NCI-H345 treated with DMSO at 0.1 percent for 48 hours (cell line): ENCODE results near the gene NANOS3.
"Not testable (repeated sequence)": the region's sequence is repeated elsewhere in the genome, so short reads cannot be mapped to it uniquely, and the experiment has no call there.

Source experiments
- DNase-seq: peaks from one replicate; lab custom pipeline; 2025; ENCODE audit not compliant: unreplicated experiment; lab: John Stamatoyannopoulos, UW

The NANOS3 gene

DNA sequence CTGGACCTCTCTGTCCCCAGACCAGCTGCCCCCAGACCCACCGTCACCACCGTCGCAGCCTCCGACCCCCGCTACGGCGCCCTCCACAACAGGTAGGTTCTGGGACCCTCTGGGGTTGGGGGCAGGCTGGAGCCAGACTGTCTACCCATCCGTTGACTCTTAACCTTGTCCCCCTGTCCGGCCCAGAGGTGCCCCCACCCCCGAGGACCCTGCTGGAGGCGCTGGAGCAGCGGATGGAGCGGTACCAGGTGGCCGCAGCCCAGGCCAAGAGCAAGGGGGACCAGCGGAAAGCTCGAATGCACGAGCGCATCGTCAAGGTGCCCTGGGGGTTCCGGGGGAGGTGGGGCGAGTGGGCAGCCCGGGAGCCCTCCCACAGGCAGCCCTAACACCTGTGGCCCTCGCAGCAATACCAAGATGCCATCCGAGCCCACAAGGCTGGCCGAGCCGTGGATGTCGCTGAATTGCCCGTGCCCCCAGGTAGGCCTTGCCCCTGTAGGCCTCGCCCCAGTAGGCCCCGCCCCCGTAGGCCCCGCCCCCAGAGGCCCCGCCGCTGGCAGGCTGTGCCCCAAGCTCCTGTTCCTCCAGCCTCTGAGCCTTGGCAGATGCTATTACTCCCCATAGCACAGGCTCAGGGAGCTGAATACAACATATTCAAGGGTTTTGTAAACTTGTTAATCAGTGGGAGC is 41.9 kb downstream of the NANOS3 start:
- no peak for DNase-seq

DNA sequence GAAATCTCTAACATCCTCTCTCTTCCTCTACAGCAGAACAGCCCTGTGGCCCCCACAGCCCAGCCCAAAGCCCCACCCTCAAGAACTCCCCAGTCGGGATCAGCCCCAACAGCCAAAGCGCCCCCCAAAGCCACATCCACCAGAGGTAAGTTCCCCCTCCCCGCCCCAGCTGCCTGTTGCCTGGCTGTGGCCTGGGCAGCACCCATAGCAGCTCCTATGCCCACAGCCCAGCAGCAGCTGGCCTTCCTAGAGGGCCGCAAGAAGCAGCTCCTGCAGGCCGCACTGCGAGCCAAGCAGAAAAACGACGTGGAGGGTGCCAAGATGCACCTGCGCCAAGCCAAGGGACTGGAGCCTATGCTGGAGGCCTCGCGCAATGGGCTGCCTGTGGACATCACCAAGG is 43.6 kb downstream of the NANOS3 start:
- no peak for DNase-seq

DNA sequence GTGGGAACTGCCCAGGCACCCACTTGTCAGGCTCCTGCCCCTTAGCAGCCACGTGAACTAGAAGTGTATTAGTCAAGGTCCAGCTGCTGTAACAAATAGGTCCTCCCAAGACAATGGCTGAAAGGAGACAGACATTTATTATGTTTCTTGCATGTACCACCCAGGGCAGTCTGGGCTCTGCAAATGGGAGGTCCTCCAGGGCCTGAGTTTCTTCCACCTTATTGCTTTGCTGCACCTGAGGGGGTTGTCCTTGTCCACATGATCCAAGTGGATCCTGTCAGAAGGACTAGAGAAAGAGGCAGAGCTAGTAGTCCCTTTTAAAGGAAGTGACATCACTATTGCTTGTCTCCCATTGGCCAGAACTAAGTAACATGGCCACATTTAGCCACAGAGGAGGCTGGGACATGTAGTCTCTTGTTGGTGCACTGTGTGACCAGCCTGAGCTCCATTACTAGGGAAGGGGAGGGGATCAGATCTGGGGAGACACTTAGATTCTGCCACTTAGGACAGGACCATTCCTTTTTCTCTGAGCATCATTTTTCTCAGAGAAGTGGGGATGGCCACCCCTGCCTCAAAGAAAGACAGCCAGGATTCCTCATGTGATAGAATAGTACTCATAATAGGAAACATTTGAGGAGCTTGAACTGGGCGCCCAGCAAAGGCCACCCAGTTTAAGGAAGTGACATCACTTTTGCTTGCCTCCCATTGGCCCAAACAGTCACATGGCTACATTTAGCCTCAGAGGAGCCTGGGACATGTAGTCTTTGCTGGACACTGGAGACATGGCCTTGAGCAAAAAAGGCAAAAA is 44.2 kb downstream of the NANOS3 start:
- DNase-seq, result peak; percentile 2

DNA sequence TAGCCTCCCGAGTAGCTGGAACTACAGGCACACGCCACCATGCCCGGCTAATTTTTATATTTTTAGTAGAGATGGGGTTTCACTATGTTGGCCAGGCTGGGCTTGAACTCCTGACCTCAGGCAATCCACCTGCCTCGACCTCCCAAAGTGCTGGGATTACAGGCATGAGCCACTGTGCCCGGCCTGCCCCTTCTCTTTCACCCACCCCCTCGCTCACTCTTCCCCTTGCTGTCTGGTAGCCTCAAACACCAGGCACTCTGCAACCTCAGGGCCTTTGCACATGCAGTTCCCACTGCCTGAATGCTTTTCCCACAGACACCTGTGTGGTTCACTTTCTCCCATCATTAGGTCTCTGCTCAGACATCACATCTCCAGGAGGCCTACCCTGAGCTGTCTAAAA is 45.2 kb downstream of the NANOS3 start:
- not testable (repeated sequence) for DNase-seq

DNA sequence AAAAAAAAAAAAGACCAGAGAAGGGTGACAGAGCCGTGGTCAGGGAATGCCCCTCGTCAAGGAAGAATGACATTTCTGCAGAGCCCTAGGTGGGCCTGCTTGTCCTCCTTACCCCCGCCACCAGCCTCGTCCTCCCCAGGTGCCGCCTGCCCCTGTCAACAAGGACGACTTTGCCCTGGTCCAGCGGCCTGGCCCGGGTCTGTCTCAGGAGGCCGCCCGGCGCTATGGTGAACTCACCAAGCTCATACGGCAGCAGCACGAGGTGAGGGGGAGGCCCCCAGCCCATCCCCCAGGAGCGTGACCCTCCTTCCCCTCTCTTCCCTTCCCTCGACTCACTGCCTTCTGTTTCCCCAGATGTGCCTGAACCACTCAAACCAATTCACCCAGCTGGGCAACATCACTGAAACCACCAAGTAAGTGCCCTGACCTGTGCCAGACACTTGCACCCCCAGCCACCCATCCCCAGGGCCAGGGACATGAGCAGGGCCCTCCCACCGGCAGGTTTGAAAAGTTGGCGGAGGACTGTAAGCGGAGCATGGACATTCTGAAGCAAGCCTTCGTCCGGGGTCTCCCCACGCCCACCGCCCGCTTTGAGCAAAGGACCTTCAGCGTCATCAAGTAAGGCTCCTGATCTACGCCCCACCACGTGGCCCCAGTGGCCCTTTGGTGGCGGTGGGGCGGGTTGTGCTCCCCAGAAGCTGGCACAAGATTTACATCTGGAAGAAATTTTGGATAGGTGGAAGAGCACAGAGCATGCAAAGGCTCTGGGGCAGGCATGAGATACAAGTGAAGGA is 46.5 kb downstream of the NANOS3 start:
- DNase-seq, result no peak

DNA sequence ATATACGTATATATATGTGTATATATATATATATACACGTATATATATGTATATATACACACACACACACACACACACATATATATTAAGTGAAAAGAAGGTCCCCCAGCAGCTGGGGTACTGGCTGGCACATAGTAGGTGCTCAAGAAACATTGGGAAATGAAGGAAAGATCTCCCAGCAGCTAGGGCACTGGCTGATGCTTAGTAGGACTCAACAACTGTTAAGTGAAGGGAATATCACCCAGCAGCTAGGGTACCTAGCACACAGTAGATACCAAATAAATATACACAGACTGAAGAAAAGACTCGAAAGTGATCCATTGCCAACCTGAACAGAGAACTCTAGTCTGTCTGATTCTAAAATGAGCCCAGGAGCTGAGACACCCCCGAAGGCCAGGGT is 49.1 kb downstream of the NANOS3 start:
- no peak for DNase-seq

DNA sequence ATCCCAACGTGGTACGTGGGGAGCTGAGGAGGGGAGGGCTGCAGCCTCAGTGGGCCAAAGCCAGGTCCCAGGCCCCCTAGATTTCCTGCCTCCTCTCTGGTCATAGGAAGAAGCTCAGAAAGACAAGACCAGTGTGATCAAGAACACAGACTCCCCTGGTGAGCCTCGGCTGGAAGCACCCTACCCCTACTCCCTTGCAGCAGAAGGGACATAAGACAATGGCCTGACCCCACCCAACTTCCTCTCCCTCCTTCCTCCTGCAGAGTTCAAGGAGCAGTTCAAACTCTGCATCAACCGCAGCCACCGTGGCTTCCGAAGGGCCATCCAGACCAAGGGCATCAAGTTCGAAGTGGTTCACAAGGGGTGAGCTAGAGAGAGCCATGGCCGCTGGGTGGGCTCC is 49.8 kb downstream of the NANOS3 start:
- DNase-seq, result no peak

DNA sequence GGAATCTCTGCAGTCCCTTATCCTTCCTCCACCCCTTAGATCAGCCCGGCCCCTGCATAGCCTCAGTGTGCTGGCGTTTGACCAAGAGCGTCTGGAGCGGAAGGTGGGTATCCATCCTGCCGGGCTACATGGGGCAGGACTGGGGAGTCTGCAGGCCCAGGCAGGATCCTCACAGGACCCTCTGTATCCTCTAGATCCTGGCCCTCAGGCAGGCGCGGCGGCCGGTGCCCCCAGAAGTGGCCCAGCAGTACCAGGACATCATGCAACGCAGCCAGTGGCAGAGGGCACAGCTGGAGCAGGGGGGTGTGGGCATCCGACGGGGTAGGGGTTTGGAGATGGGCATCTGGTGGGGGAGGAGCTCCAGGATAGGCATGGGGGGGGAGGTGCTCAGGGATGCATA is 52.4 kb downstream of the NANOS3 start:
- no peak for DNase-seq

DNA sequence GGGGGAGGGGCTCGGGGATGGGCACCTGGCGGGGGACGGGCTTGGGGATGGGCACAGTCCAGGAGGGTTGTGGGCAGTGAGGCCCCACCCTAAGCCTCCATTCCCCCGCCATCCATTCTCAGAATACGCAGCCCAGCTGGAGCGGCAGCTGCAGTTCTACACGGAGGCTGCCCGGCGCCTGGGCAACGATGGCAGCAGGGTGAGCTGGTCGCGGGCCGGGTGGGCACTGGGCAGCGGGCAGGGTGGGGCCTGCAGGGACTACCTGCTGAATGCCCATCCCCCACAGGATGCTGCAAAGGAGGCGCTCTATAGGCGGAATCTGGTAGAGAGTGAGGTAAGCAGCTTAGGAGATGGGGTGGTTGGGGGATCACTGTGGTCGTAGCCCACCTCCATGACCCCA is 53.0 kb downstream of the NANOS3 start:
- no peak for DNase-seq
